Activated T-helper 2 cell treated with anti-CD3 and anti-CD28 coated beads, Interferon-gamma antibody, Interleukin-2, Interleukin-4, amounts not matched to agents 10 μg/mL and 5 μg/mL and 100 μg/mL, durations not matched to agents 14 hours and 24 hours and 36 hours (primary cell): ENCODE measurements around the gene CCDC157. TPM values are rescaled to one million over a fixed set of nuclear protein-coding genes. Genes with fewer than 3 reads are reported as not detected.

Experiments used
- total RNA-seq: library from RNA; stranded (reverse); gene quantifications from 2 replicates; pipeline ENCODE4 v1.2.3, GENCODE V29; 2022

Gene CCDC157
- total RNA-seq, 1 donor from 2014 or later = 3.2 TPM

Other genes starting within 250 kb of the CCDC157 start
- 919 and 932 TPM in 2 replicates for gene LIF, start 110.2 kb upstream of the CCDC157 start, total RNA-seq
- 148 and 152 TPM in 2 replicates for gene OSM, start 90.2 kb upstream of the CCDC157 start, total RNA-seq
- gene CASTOR1, start 67.5 kb upstream of the CCDC157 start, total RNA-seq = 11.1 TPM in 2 replicates
- gene TBC1D10A, start 30.1 kb upstream of the CCDC157 start, total RNA-seq = 26.8 and 29.4 TPM in 2 replicates
- gene SF3A1, start 113 bp upstream of the CCDC157 start, total RNA-seq = 287 and 325 TPM in 2 replicates
- gene RNF215, start 30.4 kb downstream of the CCDC157 start, total RNA-seq = 17.2 and 19.3 TPM in 2 replicates
- 32.7 and 36.2 TPM in 2 replicates for gene SEC14L2, start 40.0 kb downstream of the CCDC157 start, total RNA-seq
- 72.2 and 77.3 TPM in 2 replicates for gene MTFP1, start 68.8 kb downstream of the CCDC157 start, total RNA-seq
- gene SEC14L3, start 115.0 kb downstream of the CCDC157 start, total RNA-seq = not detected in 2 replicates
- not detected in 2 replicates for gene SEC14L4, start 148.7 kb downstream of the CCDC157 start, total RNA-seq
- gene SEC14L6, start 189.7 kb downstream of the CCDC157 start, total RNA-seq = 0.05 TPM in 1 of 2 replicates, not detected in the other
- gene GAL3ST1, start 217.7 kb downstream of the CCDC157 start, total RNA-seq = not detected in 2 replicates
- gene PES1, start 234.9 kb downstream of the CCDC157 start, total RNA-seq = 129 and 132 TPM in 2 replicates